GM20431 (cell line): ENCODE data around the gene MYH3.

ENCODE experiments used
- in situ Hi-C: fragments of 300-500 bp; cut with MseI, MboI; formaldehyde crosslinking; loops from one replicate; pipeline ENCODE4 v1.15.0; 2020; ENCODE audit warnings: low sequenced_read_pairs; ENCODE audit not compliant: unreplicated experiment

MYH3 gene

DNA sequence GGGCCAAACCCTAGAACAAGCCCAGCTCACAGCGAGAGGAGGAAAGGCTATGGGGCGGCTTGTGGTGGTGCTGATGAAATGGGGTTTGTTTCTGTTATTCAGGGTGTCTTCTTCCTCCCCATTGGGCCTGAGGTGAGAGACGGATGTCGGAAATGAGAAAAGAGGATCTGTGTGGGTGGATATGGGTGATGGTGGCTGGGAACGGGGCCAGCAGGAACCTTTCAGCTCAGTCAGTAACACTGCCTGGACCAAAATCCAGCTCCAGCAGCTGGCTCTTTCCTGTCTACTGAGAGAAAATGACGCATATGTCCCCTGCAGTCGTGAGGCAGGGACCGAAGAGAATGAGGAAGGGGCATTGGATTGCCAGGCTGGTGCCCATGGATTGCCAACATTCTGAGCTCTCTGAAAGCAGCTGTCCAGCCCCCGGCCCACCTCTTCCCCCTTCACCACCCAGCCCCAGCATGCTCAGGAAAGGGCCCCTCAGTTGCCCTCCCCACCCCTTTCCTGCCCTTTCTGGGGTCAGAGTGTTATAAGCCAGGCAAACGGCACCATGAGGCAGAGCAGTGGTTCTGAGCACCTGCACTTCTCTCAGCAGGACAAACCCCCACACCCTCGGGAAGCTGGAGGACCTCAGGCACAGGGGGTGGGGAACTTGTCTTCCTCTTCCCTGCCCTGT is 4.0 kb downstream of the MYH3 start:
- in situ Hi-C loops: loop anchor here (10.0 kb wide), 1 partner anchor 182 kb away; the partner anchor contains the start of gene PIRT

- in situ Hi-C loops: loop anchor here (10.0 kb wide), 1 partner anchor 183 kb away; the partner anchor contains the start of gene PIRT
Observed at GRCh38 chr17:10651927-10652326, 5.2 kb downstream of the MYH3 start.

DNA sequence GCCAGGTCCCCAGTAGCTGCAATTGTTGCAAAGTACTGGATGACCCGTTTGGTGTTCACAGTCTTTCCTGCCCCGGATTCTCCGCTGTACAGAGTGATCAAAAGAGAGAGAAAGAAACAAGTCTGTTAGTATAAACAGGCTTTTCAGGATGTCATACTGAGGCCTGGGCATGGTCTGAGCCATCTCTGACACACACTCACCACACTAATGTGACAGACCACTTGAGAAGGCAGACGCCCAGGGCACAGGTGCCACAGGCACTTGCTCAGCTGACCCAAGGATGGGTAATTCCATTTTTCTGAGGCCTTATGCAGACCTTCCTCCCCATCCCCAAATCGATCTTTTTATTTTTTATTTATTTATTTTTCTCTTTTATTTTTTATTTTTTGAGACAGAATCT is 7.5 kb downstream of the MYH3 start:
- in situ Hi-C loops: loop anchor here (10.0 kb wide), 1 partner anchor 185 kb away; the partner anchor contains the start of gene PIRT

DNA sequence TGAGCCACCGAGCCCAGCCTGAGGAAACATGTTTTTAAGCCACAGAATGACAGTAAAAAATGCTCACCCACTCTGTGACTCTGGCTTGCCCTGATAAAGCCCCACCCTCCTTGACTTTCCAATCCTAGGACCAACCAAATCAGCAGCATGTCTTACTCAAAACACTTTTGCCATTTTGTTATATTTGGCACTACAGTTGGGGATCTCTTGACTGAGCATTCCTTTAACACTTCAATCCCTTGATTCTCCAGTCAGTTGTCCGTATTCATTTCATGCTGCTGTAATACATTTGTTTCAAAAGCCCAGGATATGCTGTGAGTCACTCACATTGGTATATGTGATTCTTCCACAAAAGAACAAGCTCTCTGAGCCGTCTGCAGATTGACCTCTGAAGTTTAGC is 8.2 kb downstream of the MYH3 start:
- in situ Hi-C loops: no loop called here

DNA sequence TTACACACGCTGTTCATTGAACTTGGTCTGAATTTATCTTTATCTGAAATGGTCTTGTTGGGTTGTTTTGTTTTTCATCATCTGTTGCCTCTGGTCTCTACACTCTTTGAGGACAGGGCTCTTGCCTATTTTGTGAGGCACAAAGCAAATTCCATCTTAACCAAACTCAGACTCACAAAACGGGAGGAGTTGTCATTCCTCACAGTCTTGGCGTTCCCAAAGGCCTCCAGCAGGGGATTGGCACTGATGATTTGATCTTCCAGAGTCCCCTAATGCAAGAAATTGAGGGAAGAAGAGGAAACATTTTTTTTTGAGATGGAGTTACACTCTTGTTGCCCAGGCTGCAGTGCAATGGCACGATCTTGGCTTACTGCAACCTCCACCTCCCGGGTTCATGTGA is 8.7 kb downstream of the MYH3 start:
- in situ Hi-C loops: no loop called here

DNA sequence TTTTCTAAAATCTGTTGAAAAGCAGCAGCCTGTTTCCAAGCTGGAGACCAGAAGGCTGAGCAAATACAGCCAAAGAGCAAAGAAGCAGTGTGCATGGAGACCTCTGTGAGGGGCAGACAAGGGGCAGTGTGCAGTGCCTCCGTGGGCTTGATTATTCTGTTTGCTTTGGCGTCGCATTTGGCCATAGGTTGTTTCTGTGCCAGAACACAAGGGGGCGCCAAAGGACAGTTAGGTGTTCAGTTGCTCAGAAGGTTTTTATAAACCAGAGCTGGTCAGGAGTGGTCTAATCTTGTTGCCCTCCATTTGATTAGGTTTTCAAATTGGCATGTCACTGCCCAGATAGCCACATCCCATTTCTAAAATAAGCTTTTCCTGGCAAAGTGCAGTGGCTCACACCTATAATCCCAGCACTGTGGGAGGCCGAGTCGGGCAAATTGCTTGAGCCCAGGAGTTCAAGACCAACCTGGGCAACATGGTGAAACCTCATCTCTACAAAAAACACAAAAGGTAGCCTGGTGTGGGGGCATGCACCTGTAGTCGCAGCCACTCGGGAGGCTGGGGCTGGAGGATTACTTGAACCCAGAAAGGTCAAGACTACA is 10.6 kb downstream of the MYH3 start:
- in situ Hi-C loops: no loop called here

DNA sequence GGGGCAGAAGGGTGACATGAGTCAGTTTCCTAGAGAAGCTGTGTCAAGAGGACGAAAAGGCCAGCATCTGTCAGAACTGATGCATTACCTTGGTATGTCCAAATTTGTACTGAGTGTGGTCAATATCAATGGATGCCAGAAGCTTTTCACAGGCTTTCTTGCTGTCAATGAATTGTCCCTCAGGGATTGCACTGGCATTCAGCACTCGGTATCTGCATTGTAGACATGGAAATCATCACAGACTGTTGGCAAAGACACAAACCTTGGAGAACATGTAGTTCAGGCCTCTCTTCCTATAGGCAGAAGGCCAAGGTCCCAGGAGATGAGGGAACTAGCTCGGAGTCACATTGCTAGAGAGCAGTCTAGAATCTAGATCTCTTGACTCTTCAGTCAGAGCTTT is 16.6 kb downstream of the MYH3 start:
- in situ Hi-C loops: no loop called here

DNA sequence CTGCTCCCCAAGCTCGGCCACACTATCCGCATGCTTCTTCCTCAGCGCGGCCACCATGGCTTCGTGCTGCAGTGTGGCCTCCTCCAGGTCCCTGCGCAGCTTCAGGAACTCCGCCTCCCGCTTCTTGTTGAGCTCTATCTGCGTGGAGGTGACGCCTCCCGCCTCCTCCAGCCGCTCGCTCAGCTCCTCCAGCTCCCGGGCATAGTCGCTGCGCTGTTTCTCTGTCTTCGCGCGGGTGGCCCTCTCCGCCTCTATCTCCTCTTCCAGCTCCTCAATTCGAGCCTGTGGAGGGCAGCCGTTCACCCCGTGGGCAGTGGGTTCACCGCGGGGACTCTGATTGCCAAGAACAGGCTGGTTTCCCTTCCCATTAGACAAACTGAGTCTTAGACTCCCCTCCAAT is 19.0 kb downstream of the MYH3 start:
- in situ Hi-C loops: no loop called here

DNA sequence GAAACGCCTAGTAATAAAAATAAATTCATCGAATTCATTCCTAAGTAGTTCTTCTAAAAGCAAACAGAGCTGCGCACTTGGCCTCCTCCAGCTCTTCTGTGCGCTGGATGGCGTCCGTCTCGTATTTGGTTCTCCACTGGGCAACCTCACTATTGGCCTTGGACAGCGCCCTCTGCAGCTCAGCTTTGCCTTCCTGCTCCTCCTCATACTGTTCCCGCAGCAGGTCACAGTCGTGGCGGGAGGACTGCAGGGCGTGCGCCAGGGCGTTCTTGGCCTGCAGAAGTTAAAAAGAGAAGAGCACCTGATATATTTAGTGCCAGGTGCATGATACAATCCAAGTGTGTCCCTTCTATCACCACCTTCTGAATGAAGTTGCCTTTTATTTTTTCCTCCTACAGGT is 21.8 kb downstream of the MYH3 start:
- in situ Hi-C loops: no loop called here

GRCh38 chr17:10633738-10634379 is 23.2 kb downstream of the MYH3 start:
- in situ Hi-C loops: no loop called here

GRCh38 chr17:10631701-10632100 is 25.4 kb downstream of the MYH3 start:
- in situ Hi-C loops: no loop called here

GRCh38 chr17:10631048-10631700 is 25.9 kb downstream of the MYH3 start:
- in situ Hi-C loops: no loop called here

- in situ Hi-C loops: no loop called here
Observed at GRCh38 chr17:10629706-10630105, 27.4 kb downstream of the MYH3 start.

DNA sequence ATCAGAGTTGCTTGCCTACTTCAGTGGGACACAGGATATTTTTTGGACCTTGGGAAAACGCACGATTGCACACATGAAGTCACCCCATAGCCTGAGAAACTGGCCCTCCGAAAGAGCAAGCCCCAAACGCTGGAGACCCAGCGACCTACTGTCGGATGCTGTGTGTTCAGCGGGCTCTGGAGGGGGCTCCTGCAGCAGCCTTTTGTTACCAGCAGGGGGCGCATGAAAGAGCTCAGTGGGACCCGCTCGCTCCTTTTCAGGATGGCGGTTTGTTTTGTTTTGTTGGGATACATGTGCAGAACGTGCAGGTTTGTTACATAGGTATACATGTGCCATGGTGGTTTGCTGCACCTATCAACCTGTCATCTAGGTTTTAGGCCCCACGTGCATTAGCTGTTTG is 28.4 kb downstream of the MYH3 start:
- in situ Hi-C loops: no loop called here

GRCh38 chr17:10626390-10626789 is 30.7 kb downstream of the MYH3 start:
- in situ Hi-C loops: no loop called here

GRCh38 chr17:10624969-10625368 is 32.1 kb downstream of the MYH3 start:
- in situ Hi-C loops: loop anchor here (25.0 kb wide), 2 partner anchors 288 to 713 kb away; partner anchors contain the start of gene RCVRN

DNA sequence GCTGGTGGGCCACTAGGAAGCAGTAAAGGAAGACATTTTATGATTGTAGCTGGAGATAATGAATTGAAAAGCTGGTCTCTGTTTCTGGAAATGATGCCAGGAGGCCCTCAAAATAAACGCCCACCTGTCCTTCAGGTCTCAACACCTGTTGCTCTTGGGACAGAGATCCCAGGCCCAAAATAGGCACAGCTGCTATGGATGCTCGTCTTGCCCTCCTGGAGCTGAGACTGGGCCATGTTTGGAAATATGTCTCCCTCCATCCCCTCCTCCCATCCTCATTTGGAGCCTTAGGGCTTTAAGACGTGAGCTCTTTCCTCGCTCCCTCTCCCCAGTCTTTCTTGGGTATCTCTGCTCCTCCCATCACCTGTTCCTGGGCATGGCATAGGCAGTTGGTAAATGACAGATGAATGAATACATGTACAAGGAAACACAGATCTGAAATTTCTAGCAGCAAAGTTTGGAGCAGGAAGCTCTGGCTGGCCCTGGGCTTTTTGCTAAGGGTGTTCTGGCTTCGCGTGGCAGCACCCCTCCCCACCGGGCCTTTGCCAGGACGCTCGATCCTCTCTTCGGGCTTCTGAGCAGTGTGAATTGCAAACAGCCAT is 33.3 kb downstream of the MYH3 start:
- in situ Hi-C loops: loop anchor here (25.0 kb wide), 2 partner anchors 287 to 712 kb away; partner anchors contain the start of gene RCVRN

DNA sequence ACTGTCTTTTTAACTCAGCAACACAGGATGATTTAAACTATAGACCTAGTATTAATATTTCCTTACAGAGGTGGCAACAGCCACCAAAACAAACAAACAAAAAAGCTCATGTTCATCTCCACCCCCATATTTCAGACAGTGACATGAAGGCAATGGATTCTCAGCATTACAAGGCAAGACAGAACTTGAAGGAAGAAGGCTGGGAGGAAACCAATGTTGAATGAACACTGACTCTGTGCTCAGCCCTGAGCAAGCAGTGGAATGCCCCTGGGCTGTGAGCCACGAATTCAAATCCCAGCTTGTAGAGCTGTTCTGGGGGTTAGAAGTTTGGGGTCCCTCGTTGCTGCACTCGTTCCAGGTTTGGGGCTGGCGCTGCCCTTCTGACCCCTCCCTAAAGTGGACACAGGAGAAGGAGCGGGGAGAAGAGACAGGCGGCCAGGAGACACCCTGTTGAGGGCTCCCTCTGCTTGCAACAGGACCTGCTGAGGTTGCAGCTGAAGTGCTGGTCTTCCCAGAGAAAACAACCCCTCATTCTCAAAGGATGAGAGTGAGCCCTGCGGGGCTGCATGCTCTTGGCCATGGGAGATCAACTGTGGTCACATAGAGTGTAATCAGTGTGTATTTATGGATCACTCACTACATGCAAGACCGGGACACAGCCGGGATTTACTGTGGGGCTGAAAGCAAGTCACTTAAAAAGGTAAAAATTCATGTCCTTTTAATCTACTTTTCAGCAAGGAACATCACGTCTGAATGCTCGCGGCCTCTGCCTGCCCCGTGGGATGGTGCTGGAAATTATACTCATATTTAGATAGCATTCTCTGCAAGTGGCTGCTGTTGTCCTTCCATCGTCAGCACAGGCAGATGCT is 34.3 kb downstream of the MYH3 start:
- in situ Hi-C loops: loop anchor here (25.0 kb wide), 2 partner anchors 286 to 711 kb away; partner anchors contain the start of gene RCVRN

DNA sequence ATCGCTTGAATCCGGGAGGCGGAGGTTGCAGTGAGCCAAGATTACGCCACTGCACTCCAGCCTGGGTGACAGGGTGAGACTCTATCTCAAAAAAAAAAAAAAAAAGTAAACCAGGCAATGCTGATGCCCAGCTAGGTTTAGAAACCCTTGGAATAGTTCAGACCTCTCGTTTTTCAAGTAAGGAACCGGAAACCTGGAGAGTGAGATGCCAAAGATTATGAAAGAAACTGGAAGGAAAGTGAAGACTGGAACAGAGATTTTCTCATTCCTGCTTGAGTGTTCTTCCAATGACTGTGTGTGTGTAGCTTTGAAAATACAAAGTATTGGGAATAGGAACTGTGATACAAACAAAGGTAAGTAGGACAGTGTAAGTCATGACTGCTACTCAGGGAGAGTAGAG is 35.7 kb downstream of the MYH3 start:
- in situ Hi-C loops: loop anchor here (25.0 kb wide), 2 partner anchors 284 to 709 kb away; partner anchors contain the start of gene RCVRN
